HepG2 (cell line): Measurements from ENCODE around the gene NFKBIA. TPM values are rescaled to one million over a fixed set of nuclear protein-coding genes. Genes with fewer than 3 reads are reported as not detected.

Experiments used
- ADNP ChIP-seq: sonication (generic); formaldehyde crosslinking; IDR thresholded peaks from 2 replicates; pipeline ENCODE4 v1.4.0; 2020; ENCODE audit warnings: missing genetic modification reagents
- CCDC6 ChIP-seq: sonication (generic); formaldehyde crosslinking; IDR thresholded peaks from 2 replicates; pipeline ENCODE4 v1.8.1; 2022; ENCODE audit warnings: mild to moderate bottlenecking, missing genetic modification reagents, moderate library complexity
- CHCHD3 ChIP-seq: sonication (generic); formaldehyde crosslinking; IDR thresholded peaks from 2 replicates; pipeline ENCODE4 v1.8.0; 2022; ENCODE audit warnings: mild to moderate bottlenecking, missing genetic modification reagents, moderate library complexity
- CHD2 ChIP-seq: IDR thresholded peaks from 2 replicates; pipeline ENCODE4 v1.6.1; 2011; ENCODE audit warnings: low read depth, low read length, improper control_type of control experiment
- HNRNPH1 ChIP-seq: fragments of 200-400 bp; formaldehyde crosslinking; optimal IDR thresholded peaks from 2 replicates; pipeline ENCODE3; 2017; ENCODE audit warnings: mild to moderate bottlenecking, low read depth, low read length
- JUND ChIP-seq: sonication (generic); formaldehyde crosslinking; IDR thresholded peaks from 2 replicates; pipeline ENCODE4 v1.8.0; 2022; ENCODE audit warnings: mild to moderate bottlenecking, missing genetic modification reagents
- ZNF282 ChIP-seq: fragments of 450-650 bp; IDR thresholded peaks from 2 replicates; pipeline ENCODE4 v1.6.1; 2018; ENCODE audit not compliant: partially characterized antibody
- ZNF446 ChIP-seq: sonication (generic); formaldehyde crosslinking; IDR thresholded peaks from 2 replicates; pipeline ENCODE4 v1.5.0; 2020; ENCODE audit warnings: mild to moderate bottlenecking, missing genetic modification reagents
- polyA plus RNA-seq, 8 experiments: library from polyadenylated mRNA; depleted of rRNA in 3 of 8; stranded (reverse) in 7 of 8; unstranded in 1 of 8; fragments of >200 nt; fragmentation: Illumina TruSeq in 4 of 8; extraction: Trizol in 4 of 8; gene quantifications; 2 replicates each; pipeline versions ENCODE4 v1.2.1 to v1.2.3, GENCODE V29; 2011 to 2016; ENCODE audit warnings: low read depth in 4 of 8, missing spikeins in 1 of 8, mixed read lengths in 1 of 8; ENCODE audit not compliant: insufficient read depth in 1 of 8
- total RNA-seq, 5 experiments: library from RNA; depleted of rRNA; stranded (reverse); fragments of >200 nt; fragmentation: Illumina TruSeq; extraction: Trizol; gene quantifications; 2 replicates each; pipeline ENCODE4 v1.2.3, GENCODE V29; 2016; ENCODE audit warnings: low read depth in 1 of 5
- TF ChIP-seq, protein P1 (sequence below): IDR thresholded peaks from 2 replicates; pipeline ENCODE4 v1.6.1; 2016; ENCODE audit warnings: missing biosample characterization, missing genetic modification reagents, low read depth
- TF ChIP-seq, protein P2 (sequence below): IDR thresholded peaks from 2 replicates; pipeline ENCODE4 v1.6.1; 2016; ENCODE audit warnings: missing compliant biosample characterization, missing genetic modification reagents, borderline replicate concordance
- TF ChIP-seq, protein P3 (sequence below): IDR thresholded peaks from 2 replicates; pipeline ENCODE4 v1.6.1; 2012; ENCODE audit warnings: low read length, improper control_type of control experiment
- TF ChIP-seq, protein P4 (sequence below): sonication (generic); formaldehyde crosslinking; IDR thresholded peaks from 2 replicates; pipeline ENCODE4 v1.5.1; 2020; ENCODE audit warnings: missing genetic modification reagents, mild to moderate bottlenecking, borderline replicate concordance
- TF ChIP-seq, protein P5 (sequence below): IDR thresholded peaks from 2 replicates; pipeline ENCODE4 v1.6.1; 2016; ENCODE audit warnings: control low read depth

Gene NFKBIA
- total and polyA plus RNA-seq, 2 of the 13 experiments (the other 11 are each of a cell fraction or from before 2014, with no cell fraction given) = 197 to 319 TPM

DNA sequence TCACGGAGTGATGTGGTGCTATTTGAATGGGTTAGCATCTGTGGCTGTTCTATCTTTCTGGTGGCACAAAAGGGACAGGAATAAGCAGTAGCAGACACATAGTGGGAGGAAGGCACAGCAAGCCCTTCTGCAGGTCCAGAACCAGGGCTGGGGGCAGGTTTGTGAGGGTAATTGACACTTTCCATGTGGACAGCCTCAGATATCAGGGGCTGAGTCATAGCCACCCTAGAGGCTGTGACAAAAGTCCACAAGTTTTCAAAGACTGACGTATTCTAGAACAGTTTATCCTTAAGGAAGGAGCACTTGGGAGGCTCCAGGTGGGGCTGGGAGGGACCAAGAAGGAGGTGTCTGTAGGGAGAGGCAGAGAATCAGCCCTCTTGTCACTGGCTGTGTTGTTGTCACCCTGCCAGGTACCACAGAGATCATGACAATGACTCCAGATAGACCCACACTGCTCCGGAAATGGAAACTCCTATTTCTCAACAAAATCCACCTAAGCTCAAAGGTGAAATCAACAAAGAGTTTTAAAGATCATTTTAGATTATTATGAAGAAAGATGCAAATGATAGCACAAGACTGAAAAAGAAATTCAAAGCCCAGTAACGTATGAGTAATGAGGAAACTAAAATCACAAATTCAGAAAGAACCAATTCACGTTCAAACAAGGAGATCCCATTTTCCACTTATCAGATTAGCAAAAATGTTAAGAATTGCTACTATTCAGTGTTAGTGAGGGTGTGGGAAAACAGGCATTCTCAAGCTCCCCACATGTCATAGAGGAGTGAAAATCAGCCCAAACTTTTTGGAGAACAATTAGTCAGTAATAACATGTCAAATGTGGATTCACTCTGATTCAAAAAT is 48.3 kb downstream of the NFKBIA start (continued):
- TF ChIP-seq, protein P1, sequence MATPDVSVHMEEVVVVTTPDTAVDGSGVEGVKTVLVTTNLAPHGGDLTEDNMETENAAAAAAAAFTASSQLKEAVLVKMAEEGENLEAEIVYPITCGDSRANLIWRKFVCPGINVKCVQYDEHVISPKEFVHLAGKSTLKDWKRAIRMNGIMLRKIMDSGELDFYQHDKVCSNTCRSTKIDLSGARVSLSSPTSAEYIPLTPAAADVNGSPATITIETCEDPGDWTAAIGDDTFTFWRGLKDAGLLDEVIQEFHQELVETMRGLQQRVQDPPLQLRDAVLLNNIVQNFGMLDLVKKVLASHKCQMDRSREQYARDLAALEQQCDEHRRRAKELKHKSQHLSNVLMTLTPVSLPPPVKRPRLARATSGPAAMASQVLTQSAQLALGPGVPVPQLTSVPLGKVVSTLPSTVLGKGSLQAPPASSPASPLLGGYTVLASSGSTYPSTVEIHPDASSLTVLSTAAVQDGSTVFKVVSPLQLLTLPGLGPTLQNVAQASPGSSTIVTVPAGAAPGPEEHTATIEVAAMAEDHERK (CRISPR knock-in tag) = no peak
- TF ChIP-seq, protein P2, sequence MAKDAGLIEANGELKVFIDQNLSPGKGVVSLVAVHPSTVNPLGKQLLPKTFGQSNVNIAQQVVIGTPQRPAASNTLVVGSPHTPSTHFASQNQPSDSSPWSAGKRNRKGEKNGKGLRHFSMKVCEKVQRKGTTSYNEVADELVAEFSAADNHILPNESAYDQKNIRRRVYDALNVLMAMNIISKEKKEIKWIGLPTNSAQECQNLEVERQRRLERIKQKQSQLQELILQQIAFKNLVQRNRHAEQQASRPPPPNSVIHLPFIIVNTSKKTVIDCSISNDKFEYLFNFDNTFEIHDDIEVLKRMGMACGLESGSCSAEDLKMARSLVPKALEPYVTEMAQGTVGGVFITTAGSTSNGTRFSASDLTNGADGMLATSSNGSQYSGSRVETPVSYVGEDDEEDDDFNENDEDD (CRISPR knock-in tag) = no peak
- TF ChIP-seq JUND (CRISPR knock-in tag) (peak; percentile 91), HNRNPH1 (no peak), CHCHD3 (no peak), CCDC6 (CRISPR knock-in tag) (0 out of 2 replicates have a peak, but pooled peaks have one; percentile 36), CHD2 (peak; percentile 46; the same call in 1 of the 2 replicates), ZNF446 (CRISPR knock-in tag) (no peak), ADNP (no peak), ZNF282 (no peak)
- TF ChIP-seq, protein P3, sequence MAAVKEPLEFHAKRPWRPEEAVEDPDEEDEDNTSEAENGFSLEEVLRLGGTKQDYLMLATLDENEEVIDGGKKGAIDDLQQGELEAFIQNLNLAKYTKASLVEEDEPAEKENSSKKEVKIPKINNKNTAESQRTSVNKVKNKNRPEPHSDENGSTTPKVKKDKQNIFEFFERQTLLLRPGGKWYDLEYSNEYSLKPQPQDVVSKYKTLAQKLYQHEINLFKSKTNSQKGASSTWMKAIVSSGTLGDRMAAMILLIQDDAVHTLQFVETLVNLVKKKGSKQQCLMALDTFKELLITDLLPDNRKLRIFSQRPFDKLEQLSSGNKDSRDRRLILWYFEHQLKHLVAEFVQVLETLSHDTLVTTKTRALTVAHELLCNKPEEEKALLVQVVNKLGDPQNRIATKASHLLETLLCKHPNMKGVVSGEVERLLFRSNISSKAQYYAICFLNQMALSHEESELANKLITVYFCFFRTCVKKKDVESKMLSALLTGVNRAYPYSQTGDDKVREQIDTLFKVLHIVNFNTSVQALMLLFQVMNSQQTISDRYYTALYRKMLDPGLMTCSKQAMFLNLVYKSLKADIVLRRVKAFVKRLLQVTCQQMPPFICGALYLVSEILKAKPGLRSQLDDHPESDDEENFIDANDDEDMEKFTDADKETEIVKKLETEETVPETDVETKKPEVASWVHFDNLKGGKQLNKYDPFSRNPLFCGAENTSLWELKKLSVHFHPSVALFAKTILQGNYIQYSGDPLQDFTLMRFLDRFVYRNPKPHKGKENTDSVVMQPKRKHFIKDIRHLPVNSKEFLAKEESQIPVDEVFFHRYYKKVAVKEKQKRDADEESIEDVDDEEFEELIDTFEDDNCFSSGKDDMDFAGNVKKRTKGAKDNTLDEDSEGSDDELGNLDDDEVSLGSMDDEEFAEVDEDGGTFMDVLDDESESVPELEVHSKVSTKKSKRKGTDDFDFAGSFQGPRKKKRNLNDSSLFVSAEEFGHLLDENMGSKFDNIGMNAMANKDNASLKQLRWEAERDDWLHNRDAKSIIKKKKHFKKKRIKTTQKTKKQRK = no peak
- TF ChIP-seq, protein P4, sequence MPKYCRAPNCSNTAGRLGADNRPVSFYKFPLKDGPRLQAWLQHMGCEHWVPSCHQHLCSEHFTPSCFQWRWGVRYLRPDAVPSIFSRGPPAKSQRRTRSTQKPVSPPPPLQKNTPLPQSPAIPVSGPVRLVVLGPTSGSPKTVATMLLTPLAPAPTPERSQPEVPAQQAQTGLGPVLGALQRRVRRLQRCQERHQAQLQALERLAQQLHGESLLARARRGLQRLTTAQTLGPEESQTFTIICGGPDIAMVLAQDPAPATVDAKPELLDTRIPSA (CRISPR knock-in tag) = no peak
- TF ChIP-seq, protein P5, sequence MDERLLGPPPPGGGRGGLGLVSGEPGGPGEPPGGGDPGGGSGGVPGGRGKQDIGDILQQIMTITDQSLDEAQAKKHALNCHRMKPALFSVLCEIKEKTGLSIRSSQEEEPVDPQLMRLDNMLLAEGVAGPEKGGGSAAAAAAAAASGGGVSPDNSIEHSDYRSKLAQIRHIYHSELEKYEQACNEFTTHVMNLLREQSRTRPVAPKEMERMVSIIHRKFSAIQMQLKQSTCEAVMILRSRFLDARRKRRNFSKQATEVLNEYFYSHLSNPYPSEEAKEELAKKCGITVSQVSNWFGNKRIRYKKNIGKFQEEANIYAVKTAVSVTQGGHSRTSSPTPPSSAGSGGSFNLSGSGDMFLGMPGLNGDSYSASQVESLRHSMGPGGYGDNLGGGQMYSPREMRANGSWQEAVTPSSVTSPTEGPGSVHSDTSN (CRISPR knock-in tag) = peak; percentile 52
